DOHH2 (cell line): ENCODE data around the gene LTO1.
A peak's percentile ranks its signal among the peaks of the same experiment; 100 is the strongest.

Source experiments
- EZH2phosphoT487 ChIP-seq: fragments of 200-600 bp; sonication (generic); IDR thresholded peaks from 2 replicates; pipeline ENCODE4 v1.6.1; 2017; ENCODE audit warnings: borderline replicate concordance, mild to moderate bottlenecking, antibody characterized with exemption, low read length, moderate library complexity, mixed read lengths
- TF ChIP-seq, protein P1 (sequence below): fragments of 200-600 bp; sonication (generic); IDR thresholded peaks from one replicate; pipeline ENCODE4 v1.5.1; 2014; ENCODE audit warnings: antibody characterized with exemption, mild to moderate bottlenecking, low read depth, low read length; ENCODE audit not compliant: poor library complexity, severe bottlenecking

DNA sequence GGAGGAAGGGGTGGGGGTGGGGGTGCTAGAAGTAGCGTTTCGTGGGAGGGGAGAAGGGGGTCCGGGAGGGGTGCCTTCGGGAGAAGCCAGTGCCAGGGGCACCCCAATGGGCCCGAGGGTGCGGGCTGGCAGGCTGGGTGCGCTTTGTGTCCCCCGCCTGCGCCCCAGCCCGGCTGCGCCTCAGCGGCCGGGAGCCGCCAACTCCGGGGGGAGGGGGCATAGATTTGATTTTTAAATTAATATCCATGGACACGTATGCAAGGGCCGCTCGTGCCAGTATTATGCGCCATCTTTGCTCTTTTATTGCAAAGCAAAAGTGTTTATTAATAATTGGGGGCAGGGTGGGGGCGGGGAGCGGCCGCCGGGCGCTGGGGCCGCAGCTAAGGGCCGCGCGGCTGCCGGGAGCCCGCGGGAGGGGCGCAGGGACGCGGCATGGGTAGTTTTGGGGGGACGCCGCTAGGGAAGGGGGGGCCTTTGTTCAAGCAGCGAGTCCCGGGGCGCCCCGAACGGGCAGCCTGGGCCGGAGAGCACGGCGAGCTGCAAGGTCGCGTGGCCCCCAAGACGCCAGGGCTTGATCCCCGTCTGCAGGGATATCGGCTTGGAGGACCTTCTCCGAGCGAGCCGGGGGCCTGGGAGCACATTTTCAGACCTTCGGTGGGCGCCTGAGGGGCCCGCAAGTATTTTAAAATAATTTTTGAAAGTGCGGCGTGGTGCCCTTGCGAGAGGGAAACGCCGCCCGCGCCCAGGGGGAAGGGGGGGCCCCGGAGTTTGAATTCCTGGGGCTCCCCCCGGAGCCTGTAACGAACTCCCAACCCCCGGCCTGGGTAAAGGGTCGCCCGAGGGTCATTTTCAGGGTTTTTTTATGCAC is 33.2 kb downstream of the LTO1 start:
- TF ChIP-seq, protein P1, sequence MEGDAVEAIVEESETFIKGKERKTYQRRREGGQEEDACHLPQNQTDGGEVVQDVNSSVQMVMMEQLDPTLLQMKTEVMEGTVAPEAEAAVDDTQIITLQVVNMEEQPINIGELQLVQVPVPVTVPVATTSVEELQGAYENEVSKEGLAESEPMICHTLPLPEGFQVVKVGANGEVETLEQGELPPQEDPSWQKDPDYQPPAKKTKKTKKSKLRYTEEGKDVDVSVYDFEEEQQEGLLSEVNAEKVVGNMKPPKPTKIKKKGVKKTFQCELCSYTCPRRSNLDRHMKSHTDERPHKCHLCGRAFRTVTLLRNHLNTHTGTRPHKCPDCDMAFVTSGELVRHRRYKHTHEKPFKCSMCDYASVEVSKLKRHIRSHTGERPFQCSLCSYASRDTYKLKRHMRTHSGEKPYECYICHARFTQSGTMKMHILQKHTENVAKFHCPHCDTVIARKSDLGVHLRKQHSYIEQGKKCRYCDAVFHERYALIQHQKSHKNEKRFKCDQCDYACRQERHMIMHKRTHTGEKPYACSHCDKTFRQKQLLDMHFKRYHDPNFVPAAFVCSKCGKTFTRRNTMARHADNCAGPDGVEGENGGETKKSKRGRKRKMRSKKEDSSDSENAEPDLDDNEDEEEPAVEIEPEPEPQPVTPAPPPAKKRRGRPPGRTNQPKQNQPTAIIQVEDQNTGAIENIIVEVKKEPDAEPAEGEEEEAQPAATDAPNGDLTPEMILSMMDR, result no peak
- peak; percentile 21; the same call in 1 of the 2 replicates for TF ChIP-seq EZH2phosphoT487
